ENCODE measurements around the gene HEXIM2.

The HEXIM2 gene

GRCh38 chr17:45128331-45128730 lies 33.3 kb upstream of the HEXIM2 start:
- DNase-seq (ENCODE audit: low spot score), result no peak

GRCh38 chr17:45128989-45129388 lies 32.7 kb upstream of the HEXIM2 start:
- DNase-seq (ENCODE audit: low spot score), result no peak

- no peak for DNase-seq (ENCODE audit: low spot score)
Measured at GRCh38 chr17:45129426-45129939, 32.2 kb upstream of the HEXIM2 start.

GRCh38 chr17:45129940-45130680 lies 31.6 kb upstream of the HEXIM2 start:
- DNase-seq (ENCODE audit: low spot score), result no peak

GRCh38 chr17:45130681-45131615 lies 30.7 kb upstream of the HEXIM2 start:
- DNase-seq (ENCODE audit: low spot score), result no peak

GRCh38 chr17:45131616-45132319 lies 29.9 kb upstream of the HEXIM2 start:
- DNase-seq (ENCODE audit: low spot score), result no peak

GRCh38 chr17:45132320-45132571 lies 29.4 kb upstream of the HEXIM2 start, which contains the start of gene PLCD3:
Gene PLCD3 (minus strand): TSS chr17:45132515. CDS start chr17:45132410, 105 bp downstream.
- DNase-seq (ENCODE audit: low spot score), result no peak

- DNase-seq (ENCODE audit: low spot score), result peak; percentile 43
Measured at GRCh38 chr17:45132572-45133463, 28.9 kb upstream of the HEXIM2 start.

GRCh38 chr17:45135192-45135977 lies 26.3 kb upstream of the HEXIM2 start, which contains the start of gene ACBD4:
Gene ACBD4 (plus strand): TSS chr17:45135687. CDS start chr17:45136145, 458 bp downstream.
- peak; percentile 96 for DNase-seq (ENCODE audit: low spot score)

GRCh38 chr17:45135978-45136791 lies 25.5 kb upstream of the HEXIM2 start:
- no peak for DNase-seq (ENCODE audit: low spot score)

- no peak for DNase-seq (ENCODE audit: low spot score)
Measured at GRCh38 chr17:45136846-45137560, 24.7 kb upstream of the HEXIM2 start.

GRCh38 chr17:45137561-45138305 lies 23.9 kb upstream of the HEXIM2 start:
- no peak for DNase-seq (ENCODE audit: low spot score)

- no peak for DNase-seq (ENCODE audit: low spot score)
Measured at GRCh38 chr17:45138911-45139532, 22.7 kb upstream of the HEXIM2 start.

GRCh38 chr17:45139533-45139920 lies 22.1 kb upstream of the HEXIM2 start:
- no peak for DNase-seq (ENCODE audit: low spot score)

- no peak for DNase-seq (ENCODE audit: low spot score)
Measured at GRCh38 chr17:45143094-45143670, 18.5 kb upstream of the HEXIM2 start.

- DNase-seq (ENCODE audit: low spot score), result peak; percentile 51
Measured at GRCh38 chr17:45143767-45144198, 17.9 kb upstream of the HEXIM2 start.

Data from pons (tissue), 1 donor.